Endothelial cell of umbilical vein (primary cell): ENCODE data around the gene VSTM2B. TPM values are rescaled to one million over a fixed set of nuclear protein-coding genes. Genes with fewer than 3 reads are reported as not detected.

Experiments used
- BruUV-seq: library from RNA; stranded (reverse); fragments of 400-500 nt; replicated peaks from 2 replicates; lab custom pipeline; 2021; lab: Mats Ljungman, UMichigan
- CTCF ChIA-PET: fragments of 300-600, 350-600 bp; sonication (Branson Sonifier 250); formaldehyde crosslinking; loops from one replicate; lab custom pipeline; 2021; ENCODE audit warnings: antibody characterized with exemption, inconsistent platforms; lab: Charles Lee
- POLR2A ChIA-PET: fragments of 300-600, 350-600 bp; sonication (Branson Sonifier 250); formaldehyde crosslinking; loops from one replicate; lab custom pipeline; 2021; ENCODE audit warnings: antibody characterized with exemption, inconsistent platforms; lab: Charles Lee
- DNase-seq: peaks from one replicate; pipeline ENCODE4 v3.0.0-alpha.2; 2011; ENCODE audit warnings: low read depth, low spot score
- FAIRE-seq: peaks from 2 replicates; lab custom pipeline; 2011; peaks lifted over from hg19 to GRCh38; lab: Jason Lieb, UNC
- H2AFZ ChIP-seq: 2 replicates; pipeline ENCODE4 v1.6.0; 2012; ENCODE audit warnings: low read depth, low read length, control low read depth, inconsistent platforms
- H3K27ac ChIP-seq: 2 replicates; pipeline ENCODE4 v1.5.1; 2011; ENCODE audit warnings: low read depth, mild to moderate bottlenecking, control low read depth, low read length, moderate library complexity; ENCODE audit not compliant: insufficient read depth
- H3K27me3 ChIP-seq, 2 experiments: 2 replicates each; pipeline versions ENCODE4 v1.6.0 to v1.6.1; 2011; ENCODE audit warnings: low read length in 2 of 2, mixed read lengths in 1 of 2; ENCODE audit not compliant: control insufficient read depth in 2 of 2, insufficient read depth in 2 of 2
- H3K36me3 ChIP-seq, 2 experiments: 2 replicates in 1 of 2; 3 replicates in 1 of 2; pipeline ENCODE4 v1.5.1; 2011; ENCODE audit warnings: low read length in 2 of 2, mild to moderate bottlenecking in 1 of 2, moderate library complexity in 1 of 2; ENCODE audit not compliant: control insufficient read depth in 2 of 2, insufficient read depth in 2 of 2; ENCODE audit errors: extremely low read depth in 1 of 2
- H3K4me1 ChIP-seq: 3 replicates; pipeline ENCODE4 v1.5.1; 2011; ENCODE audit warnings: mild to moderate bottlenecking, low read length; ENCODE audit not compliant: control insufficient read depth, insufficient read depth; ENCODE audit errors: extremely low read depth
- H3K4me2 ChIP-seq: 2 replicates; pipeline ENCODE4 v1.6.1; 2011; ENCODE audit warnings: low read length, control low read depth, mixed read lengths; ENCODE audit not compliant: insufficient read depth
- H3K4me3 ChIP-seq, 3 experiments: fragments of 200-600 bp in 1 of 3; sonication (generic), shearing (Covaris generic) in 1 of 3; replicated peaks in 1 of 3; 2 replicates each; pipeline ENCODE4 v1.5.1; 2011 to 2016; ENCODE audit warnings: control low read depth in 3 of 3, low read length in 3 of 3, mild to moderate bottlenecking in 2 of 3, inconsistent platforms in 1 of 3, low read depth in 1 of 3, moderate library complexity in 1 of 3; ENCODE audit not compliant: insufficient read depth in 1 of 3
- H3K79me2 ChIP-seq: 2 replicates; pipeline ENCODE4 v1.6.0; 2012; ENCODE audit warnings: low read length, inconsistent platforms; ENCODE audit not compliant: control insufficient read depth, insufficient read depth
- H3K9ac ChIP-seq: replicated peaks from 2 replicates; pipeline ENCODE3; 2011; ENCODE audit warnings: low read length, control low read depth; ENCODE audit not compliant: insufficient read depth; ENCODE audit errors: extremely low read depth
- H3K9me1 ChIP-seq: replicated peaks from 3 replicates; pipeline ENCODE4 v1.6.0; 2011; ENCODE audit warnings: mild to moderate bottlenecking, low read length; ENCODE audit not compliant: control insufficient read depth, insufficient read depth; ENCODE audit errors: extremely low read depth
- H3K9me3 ChIP-seq: replicated peaks from 2 replicates; pipeline ENCODE4 v1.5.1; 2012; ENCODE audit warnings: low read length, inconsistent platforms; ENCODE audit not compliant: control insufficient read depth, insufficient read depth
- H4K20me1 ChIP-seq: replicated peaks from 2 replicates; pipeline ENCODE3; 2011; ENCODE audit warnings: mild to moderate bottlenecking, low read length; ENCODE audit not compliant: control insufficient read depth, insufficient read depth; ENCODE audit errors: extremely low read depth
- CTCF ChIP-seq, 2 donors: IDR thresholded peaks; 1 replicate in 1 of 2; 2 replicates in 1 of 2; pipeline ENCODE4 v1.5.1; 2011; ENCODE audit warnings: low read length in 2 of 2, mild to moderate bottlenecking in 2 of 2, moderate library complexity in 2 of 2, control low read depth in 1 of 2, inconsistent platforms in 1 of 2, low read depth in 1 of 2; ENCODE audit not compliant: insufficient read depth in 1 of 2; ENCODE audit errors: extremely low read depth in 1 of 2
- FOS ChIP-seq: IDR thresholded peaks from 2 replicates; pipeline ENCODE4 v1.6.1; 2011; ENCODE audit warnings: mild to moderate bottlenecking, low read length, moderate library complexity, borderline replicate concordance; ENCODE audit not compliant: insufficient read depth
- GATA2 ChIP-seq: IDR thresholded peaks from 2 replicates; pipeline ENCODE4 v1.7.0; 2011; ENCODE audit warnings: low read depth, mild to moderate bottlenecking, moderate library complexity, mixed read lengths, low read length; ENCODE audit not compliant: insufficient read length, insufficient read depth
- MAX ChIP-seq: IDR thresholded peaks from 2 replicates; pipeline ENCODE4 v1.6.1; 2011; ENCODE audit not compliant: insufficient read depth, insufficient read length
- MYC ChIP-seq: IDR thresholded peaks from one replicate; pipeline ENCODE4 v1.6.1; 2011; ENCODE audit warnings: mild to moderate bottlenecking, low read depth, low read length
- POLR2AphosphoS5 ChIP-seq: IDR thresholded peaks from 2 replicates; pipeline ENCODE4 v1.6.1; 2012; ENCODE audit warnings: low read depth, mild to moderate bottlenecking, control low read depth, low read length, moderate library complexity; ENCODE audit not compliant: insufficient read depth
- dilution Hi-C: fragments of 300-500 bp; cut with MboI; formaldehyde crosslinking; loops from one replicate; pipeline ENCODE4 v1.15.0; 2019; ENCODE audit warnings: low sequenced_read_pairs; ENCODE audit not compliant: extremely low pct_ligation_motif_present
- intact Hi-C: fragments of 100-400 bp; cut with micrococcal nuclease; formaldehyde crosslinking; loops from one replicate; pipeline ENCODE4 v1.10.0; 2022
- polyA plus RNA-seq, 4 experiments: library from polyadenylated mRNA; depleted of rRNA in 3 of 4; stranded (reverse) in 3 of 4; unstranded in 1 of 4; fragments of >200 nt; gene quantifications; 2 replicates each; pipeline versions ENCODE4 v1.2.1 to v1.2.3, GENCODE V29; 2011 to 2012; ENCODE audit warnings: missing spikeins in 1 of 4
- total RNA-seq: library from RNA; stranded (reverse); gene quantifications from 2 replicates; pipeline ENCODE4 v1.2.3, GENCODE V29; 2021

The VSTM2B gene
- total and polyA plus RNA-seq, 2 donors (not counting 3 experiments of a cell fraction or from before 2014, with no cell fraction given) = not detected

GRCh38 chr19:29596885-29597525 lies 71.2 kb downstream of the VSTM2B start:
- Histone ChIP-seq H3K9ac (no peak overlapping the region), H3K27me3 (no peaks in the 10 kb centered on the region), H3K4me1 (no peaks in the 10 kb centered on the region), H3K4me3 (no peak overlapping the region), H3K27ac (no peak overlapping the region), H3K9me1 (no peaks in the 10 kb centered on the region), H3K9me3 (no peaks in the 10 kb centered on the region), H3K36me3 (no peaks in the 10 kb centered on the region), H3K4me2 (no peak overlapping the region), H3K79me2 (no peaks in the 10 kb centered on the region), H2AFZ (no peak overlapping the region), H4K20me1 (no peaks in the 10 kb centered on the region)
- dilution Hi-C loops (no loop called here), intact Hi-C loops (no loop called here)
- ChIA-PET POLR2A (no interaction called here), CTCF (no interaction called here)
- TF ChIP-seq FOS = no peak
- no peak for DNase-seq
- no TSS peak for BruUV-seq
- FAIRE-seq = no peak

- no peaks in the 10 kb centered on the region for H3K9me3 ChIP-seq
- no peaks in the 10 kb centered on the region for H4K20me1 ChIP-seq
- no peak for TF ChIP-seq MAX
- no peak for TF ChIP-seq CTCF (IDR thresholded peaks at IDR 0.05; ENCODE audit: extremely low read depth in 1 of 2, insufficient read depth in 1 of 2, low read depth in 1 of 2, low read length in 2 of 2)
- TF ChIP-seq GATA2 = no peak
- no peak for TF ChIP-seq MYC
- TF ChIP-seq FOS = no peak
- TF ChIP-seq POLR2AphosphoS5 = no peak
- ChIA-PET POLR2A (no interaction called here), CTCF (interaction anchor here (1.5 kb wide), 1 partner anchor 12 kb away, joined by 4 read pairs; no protein-coding TSS in a partner anchor)
- no peaks in the 10 kb centered on the region for H3K36me3 ChIP-seq
- no peak overlapping the region for H3K27ac ChIP-seq
- BruUV-seq = no TSS peak
- H2AFZ ChIP-seq = no peak overlapping the region
- DNase-seq (no peak), FAIRE-seq (no peak)
- dilution Hi-C loops (no loop called here), intact Hi-C loops (no loop called here)
- H3K27me3 ChIP-seq = no peaks in the 10 kb centered on the region
- no peaks in the 10 kb centered on the region for H3K4me1 ChIP-seq
- H3K9me1 ChIP-seq = no peaks in the 10 kb centered on the region
- no peak overlapping the region for H3K4me2 ChIP-seq
- H3K4me3 ChIP-seq = no peak overlapping the region
- H3K9ac ChIP-seq = no peak overlapping the region
- no peaks in the 10 kb centered on the region for H3K79me2 ChIP-seq
Measured at GRCh38 chr19:29598036-29598435, 72.2 kb downstream of the VSTM2B start.
